ENCODE data around the gene PLA2G2D. TPM values are rescaled to one million over a fixed set of nuclear protein-coding genes. Genes with fewer than 3 reads are reported as not detected.

PLA2G2D gene
- polyA plus RNA-seq, 6 donors from 2014 or later = 3.2 to 5.1 (median 4.0) TPM

DNA sequence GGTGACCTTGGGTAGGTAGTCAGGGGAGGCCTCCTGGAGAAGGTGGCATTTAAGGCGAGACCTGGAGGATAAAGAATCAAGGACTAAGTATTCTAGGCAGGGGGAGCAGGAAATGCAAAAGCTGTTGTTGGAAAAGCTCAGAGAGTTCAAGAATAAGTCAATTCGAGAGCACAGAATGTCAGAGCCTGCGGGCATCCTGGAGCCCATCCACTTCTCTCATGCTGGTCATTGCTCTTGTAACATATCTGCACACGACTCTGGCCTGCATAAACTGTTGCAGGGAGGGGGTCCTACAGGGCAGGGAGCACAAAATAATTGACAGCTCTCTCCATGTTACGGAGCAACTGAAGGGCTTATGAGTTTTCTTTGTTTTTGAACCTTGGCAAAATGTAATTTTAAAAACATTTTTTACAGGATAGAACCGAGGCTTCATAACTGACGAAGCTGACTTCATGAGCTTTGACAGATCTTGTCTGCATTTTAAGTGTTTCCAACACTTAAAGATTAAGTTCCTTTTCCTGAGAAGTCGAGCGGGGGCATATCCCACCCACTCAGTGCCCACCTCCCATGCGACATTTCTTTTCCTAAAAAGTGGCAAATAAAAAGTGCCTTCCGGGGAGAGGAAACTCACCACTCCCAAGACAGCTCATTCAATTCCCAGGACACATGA, 45.1 kb downstream of the PLA2G2D start:
- peaks cover 71 to 82% (median 73%) of the 10 kb centered on the region in 3 donors for H3K4me1 Mint-ChIP-seq
- no peaks in the 10 kb centered on the region for H3K27me3 Mint-ChIP-seq
- peak overlapping the region in 3 of 8 donors; percentile 6 to 79 (median 65) for H3K4me3 Mint-ChIP-seq
- H3K27ac Mint-ChIP-seq = peak overlapping the region in 5 of 6 donors; percentile 16 to 90 (median 54)
- ATAC-seq (ENCODE audit: low read depth in 2 of 2) (no peak), DNase-seq (no peak)
- H3K36me3 Mint-ChIP-seq = no peaks in the 10 kb centered on the region
- no peaks in the 10 kb centered on the region for H3K9me3 Mint-ChIP-seq

DNA sequence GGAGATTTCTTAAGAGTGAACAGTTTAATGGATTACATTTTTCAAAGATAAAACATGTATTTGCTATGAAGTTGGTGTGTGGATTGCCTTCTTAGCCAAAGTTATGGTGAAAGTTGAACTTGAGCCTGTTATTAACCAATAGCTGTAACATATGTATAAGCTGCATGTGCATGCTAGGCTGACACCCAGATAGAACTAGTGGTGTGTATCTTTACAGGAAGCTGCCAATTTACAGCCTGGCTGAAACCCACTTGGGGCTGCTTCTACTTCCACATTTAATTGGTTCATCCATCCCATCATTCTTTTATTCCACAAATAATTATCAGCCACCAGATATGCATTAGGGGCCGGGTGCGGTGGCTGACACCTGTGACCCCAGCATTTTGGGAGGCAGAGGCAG, 46.1 kb downstream of the PLA2G2D start:
- Mint-ChIP-seq H3K27me3 (no peaks in the 10 kb centered on the region), H3K4me1 (peaks cover 62 to 73% (median 64%) of the 10 kb centered on the region in 3 donors), H3K9me3 (no peaks in the 10 kb centered on the region), H3K4me3 (peak overlapping the region in 6 of 8 donors; percentile 26 to 79 (median 40)), H3K36me3 (no peaks in the 10 kb centered on the region), H3K27ac (peak overlapping the region in 4 of 6 donors; percentile 56 to 96 (median 84))
- DNase-seq (peak; percentile 33), ATAC-seq (ENCODE audit: low read depth in 2 of 2) (peak; percentile 58 to 67)

DNA sequence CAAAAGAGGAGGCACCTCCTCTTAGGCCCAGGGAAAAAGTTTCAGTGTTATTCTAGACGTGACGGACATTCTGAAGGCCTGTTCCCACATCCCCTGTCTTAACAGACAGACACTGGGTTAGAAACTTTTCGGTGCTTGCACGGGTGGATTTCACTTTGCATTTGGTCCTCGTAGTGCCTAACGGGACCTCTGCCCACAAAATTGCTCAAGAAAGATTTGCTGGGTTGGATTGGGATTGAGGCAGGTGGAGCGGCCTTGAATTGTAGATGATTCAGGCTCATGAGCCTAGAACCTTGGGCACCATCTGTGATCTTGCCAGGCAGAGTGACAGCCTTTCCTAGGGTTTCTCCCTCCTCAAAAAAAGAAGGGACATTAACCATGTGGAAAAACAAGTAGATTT, 46.6 kb downstream of the PLA2G2D start:
- Mint-ChIP-seq H3K9me3 (no peaks in the 10 kb centered on the region), H3K4me1 (peaks cover 57 to 68% (median 59%) of the 10 kb centered on the region in 3 donors), H3K27me3 (no peaks in the 10 kb centered on the region), H3K27ac (peak overlapping the region in 5 of 6 donors; percentile 31 to 96 (median 62)), H3K4me3 (peak overlapping the region in 7 of 8 donors; percentile 4 to 79 (median 44)), H3K36me3 (no peaks in the 10 kb centered on the region)
- DNase-seq (no peak), ATAC-seq (ENCODE audit: low read depth in 2 of 2) (no peak)

GRCh38 chr1:20071416-20071815, 47.9 kb downstream of the PLA2G2D start:
- peak overlapping the region in 2 of 6 donors; percentile 24 to 46 for H3K27ac Mint-ChIP-seq
- no peaks in the 10 kb centered on the region for H3K9me3 Mint-ChIP-seq
- ATAC-seq (ENCODE audit: low read depth in 2 of 2) (no peak), DNase-seq (no peak)
- no peak overlapping the region for H3K4me3 Mint-ChIP-seq
- H3K27me3 Mint-ChIP-seq = no peaks in the 10 kb centered on the region
- peaks cover 43 to 54% (median 45%) of the 10 kb centered on the region in 3 donors for H3K4me1 Mint-ChIP-seq
- no peaks in the 10 kb centered on the region for H3K36me3 Mint-ChIP-seq

DNA sequence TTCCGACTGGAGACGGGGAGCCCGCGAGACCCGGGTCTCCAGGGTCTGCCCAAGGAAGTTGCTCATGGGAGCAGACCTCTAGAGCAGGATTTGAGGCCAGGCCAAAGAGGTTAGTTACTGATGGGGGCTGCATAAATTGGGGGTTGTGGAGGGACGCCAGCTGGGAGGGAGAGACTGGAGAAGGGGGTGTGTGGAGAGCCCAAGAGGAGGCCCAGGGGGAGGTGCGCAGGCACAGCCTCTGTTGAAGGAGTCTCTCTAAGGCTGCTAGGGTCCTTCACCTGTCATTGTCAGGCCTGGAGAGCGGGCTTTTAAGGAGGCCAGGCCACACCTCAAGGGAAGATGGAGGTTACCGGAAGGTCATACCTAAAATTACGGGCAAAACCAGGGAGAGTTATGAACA, 49.0 kb downstream of the PLA2G2D start:
- Mint-ChIP-seq H3K9me3 (no peaks in the 10 kb centered on the region), H3K27ac (peak overlapping the region in 3 of 6 donors; percentile 22 to 87 (median 62)), H3K4me3 (peak overlapping the region in 1 of 8 donors; percentile 74), H3K4me1 (peaks cover 38 to 44% (median 42%) of the 10 kb centered on the region in 3 donors), H3K36me3 (no peaks in the 10 kb centered on the region), H3K27me3 (no peaks in the 10 kb centered on the region)
- ATAC-seq (ENCODE audit: low read depth in 2 of 2) (no peak), DNase-seq (no peak)

DNA sequence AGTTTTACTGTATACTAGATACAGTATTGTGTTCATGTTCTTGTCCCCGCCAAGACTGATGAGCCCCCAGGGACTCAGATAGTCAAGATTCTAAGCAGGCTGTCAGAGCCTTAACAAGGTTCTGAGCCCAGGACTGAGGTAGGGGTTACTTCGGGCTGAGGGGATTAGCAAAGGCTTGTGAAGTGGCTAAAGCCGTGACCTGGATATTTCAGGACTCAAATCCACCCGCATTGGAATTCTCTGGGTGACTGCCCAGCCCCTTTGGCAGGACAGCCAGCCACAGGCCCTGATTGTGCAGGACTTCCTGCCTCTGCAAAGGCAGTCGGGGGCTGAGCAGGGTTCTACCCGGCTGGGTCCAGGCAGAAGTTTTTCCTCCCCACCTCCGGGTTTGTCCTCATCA, 49.5 kb downstream of the PLA2G2D start, which contains the start of gene PLA2G5:
PLA2G5 (plus strand) TSS at position 321 of the 400 bp plus-strand sequence. CDS start 14,637 bp downstream, outside the sequence.
- Mint-ChIP-seq H3K27ac (peak within 1 kb of the TSS in 3 of 6 donors; percentile 58 to 87 (median 62)), H3K36me3 (no peaks in the 10 kb centered on the region), H3K4me3 (peak within 1 kb of the TSS in 1 of 8 donors; percentile 74), H3K9me3 (no peaks in the 10 kb centered on the region), H3K27me3 (no peaks in the 10 kb centered on the region), H3K4me1 (peaks cover 33 to 42% (median 39%) of the 10 kb centered on the region in 3 donors)
- no peak for DNase-seq
- no peak for ATAC-seq (ENCODE audit: low read depth in 2 of 2)

DNA sequence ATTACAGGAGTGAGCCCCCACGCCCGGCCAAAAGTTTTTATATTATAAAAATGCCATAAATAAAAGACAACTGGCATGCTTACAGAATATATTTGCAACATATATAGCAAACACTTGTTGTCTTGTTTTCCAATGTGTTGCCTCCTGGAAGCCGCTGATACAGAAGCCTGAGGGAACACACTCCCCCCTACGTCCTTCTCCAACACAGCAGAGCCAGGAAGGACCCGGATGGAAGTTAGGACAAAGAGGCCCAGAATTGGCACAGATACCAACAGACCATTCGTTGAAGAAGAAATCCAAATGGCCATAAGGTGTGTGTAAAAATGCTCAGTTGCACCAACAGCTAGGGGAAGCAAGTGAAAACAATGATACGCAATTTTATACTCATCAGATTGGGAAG, 50.6 kb downstream of the PLA2G2D start:
- Mint-ChIP-seq H3K36me3 (no peaks in the 10 kb centered on the region), H3K27me3 (no peaks in the 10 kb centered on the region), H3K4me1 (peaks cover 25 to 34% (median 30%) of the 10 kb centered on the region in 3 donors), H3K27ac (no peak overlapping the region), H3K4me3 (no peak overlapping the region), H3K9me3 (no peaks in the 10 kb centered on the region)
- ATAC-seq (ENCODE audit: low read depth in 2 of 2) = no peak
- no peak for DNase-seq

DNA sequence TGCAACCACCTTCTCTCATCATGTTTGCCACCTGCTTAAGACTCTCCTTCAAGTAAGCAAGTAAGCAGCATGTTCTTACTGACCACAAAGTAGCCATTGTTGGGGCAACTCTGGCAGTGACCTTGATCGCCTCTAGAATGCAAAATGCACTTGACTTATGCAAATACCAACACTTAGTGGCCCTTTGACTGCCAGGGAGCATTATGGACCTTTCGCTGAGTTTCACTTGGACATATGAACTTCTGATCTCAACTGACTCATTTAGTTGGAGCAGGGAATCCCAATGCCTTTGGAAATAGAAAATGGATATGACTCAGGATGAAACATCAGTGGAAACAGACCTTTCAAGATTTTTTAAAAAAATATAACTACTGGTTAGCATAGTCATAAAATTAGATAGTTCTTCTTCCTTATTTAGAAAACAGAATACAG, 55.5 kb downstream of the PLA2G2D start:
- ATAC-seq (ENCODE audit: low read depth in 2 of 2) (no peak), DNase-seq (no peak)
- H3K9me3 Mint-ChIP-seq = no peaks in the 10 kb centered on the region
- no peaks in the 10 kb centered on the region for H3K36me3 Mint-ChIP-seq
- no peak overlapping the region for H3K4me3 Mint-ChIP-seq
- no peaks in the 10 kb centered on the region for H3K27me3 Mint-ChIP-seq
- H3K27ac Mint-ChIP-seq = no peak overlapping the region
- peaks cover 26 to 48% (median 43%) of the 10 kb centered on the region in 3 donors for H3K4me1 Mint-ChIP-seq

Other genes starting within 250 kb of the PLA2G2D start
- 1 to 10 TPM in 4 of 6 donors, under 1 TPM in 2; 0.74 to 3.6 (median 2.0) TPM for gene OTUD3, start 237.1 kb downstream of the PLA2G2D start, polyA plus RNA-seq (ENCODE audit: low read depth in 6 of 6)
- gene PLA2G2E, start 195.9 kb downstream of the PLA2G2D start, polyA plus RNA-seq (ENCODE audit: low read depth in 6 of 6) = not detected
- not detected for gene PLA2G2A, start 139.9 kb downstream of the PLA2G2D start, polyA plus RNA-seq (ENCODE audit: low read depth in 6 of 6)
- not detected for gene PLA2G5, start 49.3 kb downstream of the PLA2G2D start, polyA plus RNA-seq (ENCODE audit: low read depth in 6 of 6)
- not detected for gene PLA2G2F, start 19.8 kb upstream of the PLA2G2D start, polyA plus RNA-seq (ENCODE audit: low read depth in 6 of 6)
- under 1 TPM in 5 of 6 donors, not detected in 1; 0.06 to 0.82 (median 0.16) TPM for gene UBXN10, start 66.6 kb upstream of the PLA2G2D start, polyA plus RNA-seq (ENCODE audit: low read depth in 6 of 6)
- not detected for gene PLA2G2C, start 67.0 kb upstream of the PLA2G2D start, polyA plus RNA-seq (ENCODE audit: low read depth in 6 of 6)
- gene VWA5B1, start 171.3 kb upstream of the PLA2G2D start, polyA plus RNA-seq (ENCODE audit: low read depth in 6 of 6) = not detected

All from naive B cell (primary cell).